ENCODE data around the gene NPLOC4.

DNA sequence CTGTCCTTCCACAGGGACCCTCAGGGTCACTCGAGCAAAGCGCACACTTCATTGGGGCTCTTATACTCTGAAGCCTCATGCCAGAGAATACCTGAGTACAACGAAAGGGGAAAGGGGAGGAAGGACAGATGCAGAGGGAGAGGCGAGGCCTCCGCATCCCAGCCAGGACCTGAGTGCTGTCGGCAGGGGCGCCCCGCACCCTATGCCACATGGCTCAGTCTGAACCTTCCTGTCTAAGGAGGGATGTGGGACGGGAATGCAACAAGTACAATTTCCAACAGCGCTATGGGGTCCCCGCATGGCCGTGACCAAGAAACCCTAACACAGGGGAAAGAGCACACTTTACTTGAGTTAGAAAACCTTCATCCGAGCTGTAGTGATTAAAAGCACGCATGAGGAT, 44.9 kb downstream of the NPLOC4 start:
- TF ChIP-seq CTCF (IDR thresholded peaks at IDR 0.05; ENCODE audit: low read depth, low read length, missing input control) (no peak), MAX (IDR thresholded peaks at IDR 0.05) (no peak), TAF1 (conservative IDR thresholded peaks at IDR 0.05) (no peak), RAD21 (IDR thresholded peaks at IDR 0.05) (no peak), YY1 (IDR thresholded peaks at IDR 0.05) (no peak), REST (IDR thresholded peaks at IDR 0.05) (no peak), FOXA2 (IDR thresholded peaks at IDR 0.05) (no peak), SP1 (IDR thresholded peaks at IDR 0.05) (no peak), ZBTB33 (IDR thresholded peaks at IDR 0.05) (no peak), JUND (IDR thresholded peaks at IDR 0.05) (no peak), FOXA1 (IDR thresholded peaks at IDR 0.05) (no peak), EGR1 (IDR thresholded peaks at IDR 0.05; ENCODE audit: low read depth in 2 of 2) (no peak), GABPA (IDR thresholded peaks at IDR 0.05 in 1 of 2, conservative IDR thresholded peaks at IDR 0.05 in 1 of 2) (no peak)
- TF ChIP-seq, protein P1, sequence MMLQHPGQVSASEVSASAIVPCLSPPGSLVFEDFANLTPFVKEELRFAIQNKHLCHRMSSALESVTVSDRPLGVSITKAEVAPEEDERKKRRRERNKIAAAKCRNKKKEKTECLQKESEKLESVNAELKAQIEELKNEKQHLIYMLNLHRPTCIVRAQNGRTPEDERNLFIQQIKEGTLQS (IDR thresholded peaks at IDR 0.05), result no peak
